HEK293T (cell line): ENCODE data around the gene HDHD5.

Experiments used
- ARNT ChIP-seq: fragments of 450-650 bp; IDR thresholded peaks from 2 replicates; pipeline ENCODE4 v1.6.1; 2017; ENCODE audit warnings: mild to moderate bottlenecking
- BHLHE40 ChIP-seq: fragments of 450-650 bp; IDR thresholded peaks from 2 replicates; pipeline ENCODE4 v1.6.1; 2016; ENCODE audit warnings: mild to moderate bottlenecking, moderate library complexity, borderline replicate concordance
- ELF4 ChIP-seq: fragments of 450-650 bp; IDR thresholded peaks from 2 replicates; pipeline ENCODE4 v1.6.1; 2017; ENCODE audit warnings: antibody characterized with exemption
- SP1 ChIP-seq: fragments of 450-650 bp; IDR thresholded peaks from 2 replicates; pipeline ENCODE4 v1.6.1; 2017
- TARDBP ChIP-seq: fragments of 450-650 bp; IDR thresholded peaks from 2 replicates; pipeline ENCODE4 v1.6.1; 2016

GRCh38 chr22:17172029-17172833, 13.2 kb upstream of the HDHD5 start:
- TF ChIP-seq SP1 (no peak), ARNT (no peak), TARDBP (no peak), ELF4 (no peak), BHLHE40 (no peak)
